HEK293 (cell line): Measurements from ENCODE around the gene GAS7.

Source experiments
- CTCF ChIA-PET: fragments of 350-600 bp; formaldehyde crosslinking; extraction: SDS; loops from one replicate; lab custom pipeline; 2021; ENCODE audit warnings: antibody characterized with exemption; lab: Yijun Ruan, JAX
- POLR2A ChIA-PET: fragments of 300-600 bp; formaldehyde crosslinking; extraction: SDS; loops from one replicate; lab custom pipeline; 2020; ENCODE audit warnings: antibody characterized with exemption, inconsistent platforms; lab: Yijun Ruan, JAX
- H3K27ac ChIP-seq: fragments of 200-500 bp; sonication (Bioruptor generic); 2 replicates; pipeline ENCODE4 v1.5.1; 2014; ENCODE audit warnings: low read depth, low read length, control low read depth, inconsistent platforms; ENCODE audit errors: extremely low read depth
- H3K36me3 ChIP-seq, 2 experiments: fragments of 200-500 bp in 1 of 2; sonication (Bioruptor generic) in 1 of 2; 1 replicate in 1 of 2; 2 replicates in 1 of 2; pipeline ENCODE4 v1.5.1; 2014 to 2017; ENCODE audit warnings: inconsistent platforms in 2 of 2, low read length in 2 of 2; ENCODE audit not compliant: control insufficient read depth in 2 of 2, insufficient read depth in 1 of 2
- H3K4me1 ChIP-seq: fragments of 200-500 bp; sonication (Bioruptor generic); 2 replicates; pipeline ENCODE4 v1.5.1; 2014; ENCODE audit warnings: mild to moderate bottlenecking, low read length, inconsistent platforms; ENCODE audit not compliant: control insufficient read depth, insufficient read depth
- H3K4me3 ChIP-seq: 2 replicates; pipeline ENCODE4 v1.5.1; 2011; ENCODE audit warnings: low read depth, mild to moderate bottlenecking, control low read depth, low read length, moderate library complexity
- H3K9me3 ChIP-seq: fragments of 200-500 bp; sonication (Bioruptor generic); 2 replicates; pipeline ENCODE4 v1.5.1; 2014; ENCODE audit warnings: low read depth, low read length, inconsistent platforms; ENCODE audit not compliant: control insufficient read depth, insufficient read depth
- FEZF1 ChIP-seq: fragments of 450-650 bp; formaldehyde crosslinking; IDR thresholded peaks from 2 replicates; pipeline ENCODE4 v1.5.1; 2016; ENCODE audit warnings: missing biosample characterization, missing genetic modification characterization
- HOXA7 ChIP-seq: sonication (generic); formaldehyde crosslinking; IDR thresholded peaks from 2 replicates; pipeline ENCODE4 v1.8.1; 2022; ENCODE audit warnings: missing genetic modification reagents, borderline replicate concordance
- OSR2 ChIP-seq: fragments of 450-650 bp; formaldehyde crosslinking; IDR thresholded peaks from 2 replicates; pipeline ENCODE4 v1.5.1; 2016; ENCODE audit warnings: missing biosample characterization, missing genetic modification characterization
- PRDM1 ChIP-seq: fragments of 450-650 bp; formaldehyde crosslinking; IDR thresholded peaks from 2 replicates; pipeline ENCODE4; 2016; ENCODE audit warnings: missing biosample characterization, missing genetic modification characterization
- SP3 ChIP-seq: fragments of 450-650 bp; formaldehyde crosslinking; IDR thresholded peaks from 2 replicates; pipeline ENCODE4 v1.5.1; 2016; ENCODE audit warnings: missing biosample characterization, missing genetic modification characterization
- ZFHX2 ChIP-seq: fragments of 450-650 bp; formaldehyde crosslinking; conservative IDR thresholded peaks from 2 replicates; pipeline ENCODE4 v1.5.1; 2016; ENCODE audit warnings: missing biosample characterization, missing genetic modification characterization
- ZNF211 ChIP-seq: fragments of 450-650 bp; formaldehyde crosslinking; IDR thresholded peaks from 2 replicates; pipeline ENCODE4 v1.5.1; 2016; ENCODE audit warnings: low read depth, missing biosample characterization, missing genetic modification characterization
- ZNF274 ChIP-seq, 2 experiments: fragments of 200-500 bp in 1 of 2; fragments of 450-650 bp in 1 of 2; sonication (Bioruptor generic) in 1 of 2; formaldehyde crosslinking in 1 of 2; IDR thresholded peaks; 2 replicates each; pipeline versions ENCODE4 v1.5.1 to v1.6.1; 2014 to 2016; ENCODE audit warnings: borderline replicate concordance in 1 of 2, inconsistent platforms in 1 of 2, low read length in 1 of 2, missing biosample characterization in 1 of 2, missing genetic modification characterization in 1 of 2
- ZNF335 ChIP-seq: fragments of 450-650 bp; formaldehyde crosslinking; conservative IDR thresholded peaks from 2 replicates; pipeline ENCODE4 v1.5.1; 2016; ENCODE audit warnings: missing biosample characterization, missing genetic modification characterization
- ZNF426 ChIP-seq: fragments of 450-650 bp; formaldehyde crosslinking; IDR thresholded peaks from 2 replicates; pipeline ENCODE4 v1.5.1; 2017; ENCODE audit warnings: missing biosample characterization, missing genetic modification characterization, mild to moderate bottlenecking, inconsistent platforms, moderate library complexity
- ZNF707 ChIP-seq: fragments of 450-650 bp; formaldehyde crosslinking; IDR thresholded peaks from 2 replicates; pipeline ENCODE4 v1.5.1; 2016; ENCODE audit warnings: missing biosample characterization, missing genetic modification characterization
- ZNF76 ChIP-seq: fragments of 450-650 bp; formaldehyde crosslinking; IDR thresholded peaks from 2 replicates; pipeline ENCODE4; 2016; ENCODE audit warnings: low read depth, missing biosample characterization, missing genetic modification characterization, borderline replicate concordance
- TF ChIP-seq, protein P1 (sequence below): fragments of 450-650 bp; formaldehyde crosslinking; IDR thresholded peaks from 2 replicates; pipeline ENCODE4 v1.5.1; 2016; ENCODE audit warnings: missing biosample characterization, missing genetic modification characterization
- TF ChIP-seq, protein P2 (sequence below): fragments of 450-650 bp; formaldehyde crosslinking; IDR thresholded peaks from 2 replicates; pipeline ENCODE4 v1.5.1; 2016; ENCODE audit warnings: missing biosample characterization, missing genetic modification characterization
- TF ChIP-seq, protein P3 (sequence below): sonication (generic); formaldehyde crosslinking; IDR thresholded peaks from 2 replicates; pipeline ENCODE4 v1.8.1; 2022; ENCODE audit warnings: mild to moderate bottlenecking, moderate library complexity, missing genetic modification reagents
- TF ChIP-seq, protein P4 (sequence below): fragments of 450-650 bp; formaldehyde crosslinking; IDR thresholded peaks from 2 replicates; pipeline ENCODE4 v1.5.1; 2016; ENCODE audit warnings: missing biosample characterization, missing genetic modification characterization

The GAS7 gene

DNA sequence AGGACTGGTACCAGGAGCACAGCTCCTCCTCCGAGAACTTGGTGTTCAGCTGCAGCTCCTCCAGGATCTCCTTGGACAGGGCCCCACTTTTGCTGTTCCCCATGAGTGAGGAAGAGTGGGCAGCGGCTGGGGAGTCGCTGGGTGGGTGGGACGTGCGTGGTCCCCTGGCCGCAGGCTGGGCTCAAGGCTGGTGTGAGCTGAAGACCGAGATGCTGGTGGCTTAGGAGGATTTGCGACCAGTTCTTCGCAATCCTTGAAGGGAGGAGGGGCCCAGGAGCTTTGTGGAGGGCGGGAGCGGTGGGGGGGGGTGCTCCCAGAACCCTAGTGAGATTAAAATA lies 293.4 kb downstream of the GAS7 start, which contains the start of gene RCVRN (continued):
- TF ChIP-seq, protein P1, sequence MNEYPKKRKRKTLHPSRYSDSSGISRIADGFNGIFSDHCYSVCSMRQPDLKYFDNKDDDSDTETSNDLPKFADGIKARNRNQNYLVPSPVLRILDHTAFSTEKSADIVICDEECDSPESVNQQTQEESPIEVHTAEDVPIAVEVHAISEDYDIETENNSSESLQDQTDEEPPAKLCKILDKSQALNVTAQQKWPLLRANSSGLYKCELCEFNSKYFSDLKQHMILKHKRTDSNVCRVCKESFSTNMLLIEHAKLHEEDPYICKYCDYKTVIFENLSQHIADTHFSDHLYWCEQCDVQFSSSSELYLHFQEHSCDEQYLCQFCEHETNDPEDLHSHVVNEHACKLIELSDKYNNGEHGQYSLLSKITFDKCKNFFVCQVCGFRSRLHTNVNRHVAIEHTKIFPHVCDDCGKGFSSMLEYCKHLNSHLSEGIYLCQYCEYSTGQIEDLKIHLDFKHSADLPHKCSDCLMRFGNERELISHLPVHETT (tag by site-specific recombination) = no peak
- TF ChIP-seq, protein P2, sequence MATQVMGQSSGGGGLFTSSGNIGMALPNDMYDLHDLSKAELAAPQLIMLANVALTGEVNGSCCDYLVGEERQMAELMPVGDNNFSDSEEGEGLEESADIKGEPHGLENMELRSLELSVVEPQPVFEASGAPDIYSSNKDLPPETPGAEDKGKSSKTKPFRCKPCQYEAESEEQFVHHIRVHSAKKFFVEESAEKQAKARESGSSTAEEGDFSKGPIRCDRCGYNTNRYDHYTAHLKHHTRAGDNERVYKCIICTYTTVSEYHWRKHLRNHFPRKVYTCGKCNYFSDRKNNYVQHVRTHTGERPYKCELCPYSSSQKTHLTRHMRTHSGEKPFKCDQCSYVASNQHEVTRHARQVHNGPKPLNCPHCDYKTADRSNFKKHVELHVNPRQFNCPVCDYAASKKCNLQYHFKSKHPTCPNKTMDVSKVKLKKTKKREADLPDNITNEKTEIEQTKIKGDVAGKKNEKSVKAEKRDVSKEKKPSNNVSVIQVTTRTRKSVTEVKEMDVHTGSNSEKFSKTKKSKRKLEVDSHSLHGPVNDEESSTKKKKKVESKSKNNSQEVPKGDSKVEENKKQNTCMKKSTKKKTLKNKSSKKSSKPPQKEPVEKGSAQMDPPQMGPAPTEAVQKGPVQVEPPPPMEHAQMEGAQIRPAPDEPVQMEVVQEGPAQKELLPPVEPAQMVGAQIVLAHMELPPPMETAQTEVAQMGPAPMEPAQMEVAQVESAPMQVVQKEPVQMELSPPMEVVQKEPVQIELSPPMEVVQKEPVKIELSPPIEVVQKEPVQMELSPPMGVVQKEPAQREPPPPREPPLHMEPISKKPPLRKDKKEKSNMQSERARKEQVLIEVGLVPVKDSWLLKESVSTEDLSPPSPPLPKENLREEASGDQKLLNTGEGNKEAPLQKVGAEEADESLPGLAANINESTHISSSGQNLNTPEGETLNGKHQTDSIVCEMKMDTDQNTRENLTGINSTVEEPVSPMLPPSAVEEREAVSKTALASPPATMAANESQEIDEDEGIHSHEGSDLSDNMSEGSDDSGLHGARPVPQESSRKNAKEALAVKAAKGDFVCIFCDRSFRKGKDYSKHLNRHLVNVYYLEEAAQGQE (tag by site-specific recombination) = no peak
- TF ChIP-seq ZNF211 (no peak), ZFHX2 (tag by site-specific recombination) (no peak)

DNA sequence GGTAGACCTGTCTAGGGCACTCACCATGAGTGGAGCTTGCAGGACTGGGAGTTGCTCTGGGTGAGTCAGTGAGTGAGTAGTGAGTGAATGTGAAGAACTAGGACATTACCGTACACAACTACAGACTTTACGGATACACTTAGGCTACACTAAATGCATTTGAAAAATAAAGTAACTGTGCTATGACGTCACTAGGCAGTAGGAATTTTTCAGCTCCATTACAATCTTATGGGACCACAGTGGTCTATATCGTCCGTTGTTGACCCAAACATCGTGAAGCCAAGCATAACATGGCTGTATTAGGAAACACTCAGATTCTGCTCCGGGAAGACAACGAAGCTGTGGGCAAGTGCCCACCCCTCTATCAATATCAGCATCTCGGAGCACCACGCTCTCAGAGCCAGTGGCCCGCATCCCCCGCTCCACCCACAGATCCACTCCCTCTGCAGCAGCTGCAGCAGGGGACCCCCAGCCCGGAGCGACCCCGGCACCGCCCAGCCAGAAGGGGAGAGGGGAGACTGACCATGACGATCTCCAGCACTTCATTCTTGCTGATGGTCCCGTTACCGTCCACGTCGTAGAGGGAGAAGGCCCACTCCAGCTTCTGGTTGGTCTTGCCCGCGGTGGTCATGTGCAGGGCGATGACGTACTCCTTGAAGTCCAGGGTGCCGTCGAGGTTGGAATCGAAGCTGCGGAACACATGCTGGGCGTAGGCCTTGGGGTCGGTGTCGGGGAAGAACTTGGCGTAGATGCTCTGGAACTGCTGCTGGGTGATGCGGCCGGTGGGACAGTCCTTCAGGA lies 293.9 kb downstream of the GAS7 start:
- H3K27ac ChIP-seq = no peak overlapping the region
- no peaks in the 10 kb centered on the region for H3K36me3 ChIP-seq
- H3K4me1 ChIP-seq = no peaks in the 10 kb centered on the region
- TF ChIP-seq SP3 (tag by site-specific recombination) = no peak
- ChIA-PET POLR2A (interaction anchor here (0.7 kb wide), 1 partner anchor 11 kb away, joined by 7 read pairs; no protein-coding TSS in a partner anchor), CTCF (interaction anchor here (0.6 to 2.3 kb wide), 5 partner anchors 14 to 444 kb away, joined by 3 to 13 read pairs (median 3); no protein-coding TSS in a partner anchor)
- H3K4me3 ChIP-seq = no peak overlapping the region
- no peaks in the 10 kb centered on the region for H3K9me3 ChIP-seq

DNA sequence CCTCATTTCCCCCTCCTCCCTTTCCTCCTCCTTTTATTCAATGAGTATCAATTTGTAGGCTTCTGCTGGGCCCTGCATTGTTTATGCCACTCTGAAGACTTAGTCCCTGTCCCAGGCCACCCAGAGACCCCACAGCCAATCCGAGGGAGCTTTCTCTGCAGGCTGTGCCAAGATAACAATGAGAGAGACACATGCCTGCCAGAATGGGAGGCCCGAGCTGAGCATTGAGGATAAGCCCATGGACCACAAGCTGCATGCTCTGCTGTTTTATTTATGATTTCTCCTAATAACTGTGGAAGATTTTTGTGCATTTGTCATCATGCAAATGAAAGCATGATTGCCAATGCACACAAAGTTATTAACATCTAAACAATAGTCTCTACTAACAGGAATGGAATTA lies 296.3 kb downstream of the GAS7 start:
- no peak for TF ChIP-seq FEZF1
- TF ChIP-seq ZNF335 (tag by site-specific recombination) = no peak
- no peak for TF ChIP-seq HOXA7 (CRISPR knock-in tag)
- no peak for TF ChIP-seq ZNF76 (tag by site-specific recombination)
- no peak for TF ChIP-seq ZNF274 (IDR thresholded peaks at IDR 0.05; ENCODE audit: low read length)
- no peak for TF ChIP-seq ZNF274 (tag by site-specific recombination; IDR thresholded peaks at IDR 0.05; ENCODE audit: borderline replicate concordance)
- TF ChIP-seq PRDM1 = no peak
- no peak for TF ChIP-seq ZNF707
- no peak for TF ChIP-seq OSR2 (tag by site-specific recombination)
- TF ChIP-seq, protein P3, sequence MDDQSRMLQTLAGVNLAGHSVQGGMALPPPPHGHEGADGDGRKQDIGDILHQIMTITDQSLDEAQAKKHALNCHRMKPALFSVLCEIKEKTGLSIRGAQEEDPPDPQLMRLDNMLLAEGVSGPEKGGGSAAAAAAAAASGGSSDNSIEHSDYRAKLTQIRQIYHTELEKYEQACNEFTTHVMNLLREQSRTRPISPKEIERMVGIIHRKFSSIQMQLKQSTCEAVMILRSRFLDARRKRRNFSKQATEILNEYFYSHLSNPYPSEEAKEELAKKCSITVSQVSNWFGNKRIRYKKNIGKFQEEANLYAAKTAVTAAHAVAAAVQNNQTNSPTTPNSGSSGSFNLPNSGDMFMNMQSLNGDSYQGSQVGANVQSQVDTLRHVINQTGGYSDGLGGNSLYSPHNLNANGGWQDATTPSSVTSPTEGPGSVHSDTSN (CRISPR knock-in tag) = no peak
- no peak for TF ChIP-seq ZNF426
- TF ChIP-seq, protein P4, sequence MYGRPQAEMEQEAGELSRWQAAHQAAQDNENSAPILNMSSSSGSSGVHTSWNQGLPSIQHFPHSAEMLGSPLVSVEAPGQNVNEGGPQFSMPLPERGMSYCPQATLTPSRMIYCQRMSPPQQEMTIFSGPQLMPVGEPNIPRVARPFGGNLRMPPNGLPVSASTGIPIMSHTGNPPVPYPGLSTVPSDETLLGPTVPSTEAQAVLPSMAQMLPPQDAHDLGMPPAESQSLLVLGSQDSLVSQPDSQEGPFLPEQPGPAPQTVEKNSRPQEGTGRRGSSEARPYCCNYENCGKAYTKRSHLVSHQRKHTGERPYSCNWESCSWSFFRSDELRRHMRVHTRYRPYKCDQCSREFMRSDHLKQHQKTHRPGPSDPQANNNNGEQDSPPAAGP (tag by site-specific recombination) = no peak
- H3K9me3 ChIP-seq = no peaks in the 10 kb centered on the region
- ChIA-PET POLR2A (no interaction called here), CTCF (interaction anchor here (0.5 to 5.0 kb wide), 4 partner anchors 13 to 387 kb away, joined by 3 to 34 read pairs (median 4); no protein-coding TSS in a partner anchor)
- no peak overlapping the region for H3K4me3 ChIP-seq
- H3K4me1 ChIP-seq = no peaks in the 10 kb centered on the region
- no peaks in the 10 kb centered on the region for H3K36me3 ChIP-seq
- H3K27ac ChIP-seq = no peak overlapping the region
